HCT116 (cell line): Measurements from ENCODE around the gene KIF26B. TPM values are rescaled to one million over a fixed set of nuclear protein-coding genes. Genes with fewer than 3 reads are reported as not detected.

Experiments
- ATAC-seq: fragments of 200-7000 bp; cut with Tn5 transposase; 2 replicates; pipeline ENCODE4 v1.9.1; 2020; ENCODE audit warnings: mild to moderate bottlenecking, moderate library complexity
- BruUV-seq: library from RNA; stranded (reverse); fragments of 400-500 nt; replicated peaks from 2 replicates; lab custom pipeline; 2021; lab: Mats Ljungman, UMichigan
- CTCF ChIA-PET: fragments of 300-600 bp; sonication (Branson Sonifier 250); formaldehyde crosslinking; loops from one replicate; lab custom pipeline; 2021; ENCODE audit warnings: antibody characterized with exemption; lab: Charles Lee
- POLR2A ChIA-PET: fragments of 300-600, 350-600 bp; sonication (Branson Sonifier 250); formaldehyde crosslinking; loops from one replicate; lab custom pipeline; 2021; ENCODE audit warnings: antibody characterized with exemption; lab: Charles Lee
- RAD21 ChIA-PET, 2 experiments: fragments of 300-600 bp; sonication (Branson Sonifier 250); formaldehyde crosslinking; loops; one replicate each; lab custom pipeline; 2023; ENCODE audit warnings: low total read pairs in 2 of 2; ENCODE audit not compliant: uncharacterized antibody in 2 of 2, unreplicated experiment in 2 of 2, low non-redundant PET in 1 of 2; lab: Charles Lee
- DNase-seq: peaks from one replicate; pipeline ENCODE4 v3.0.0-alpha.2; 2010; ENCODE audit warnings: low read depth, low spot score
- H2AFZ ChIP-seq: fragments of 200-600 bp; shearing (Covaris generic), sonication (generic); 2 replicates; pipeline ENCODE4 v1.6.1; 2017; ENCODE audit warnings: low read depth, mixed run types, mixed read lengths, antibody characterized with exemption, low read length; ENCODE audit not compliant: poor library complexity, severe bottlenecking
- H3K27ac ChIP-seq: 2 replicates; pipeline ENCODE4 v1.5.1; 2012; ENCODE audit warnings: low read depth, low read length
- H3K27me3 ChIP-seq: fragments of 200-600 bp; sonication (generic); 2 replicates; pipeline ENCODE4 v1.6.1; 2016; ENCODE audit warnings: mixed run types, low read length, mixed read lengths; ENCODE audit not compliant: insufficient read depth
- H3K36me3 ChIP-seq, 2 experiments: fragments of 200-500 bp in 1 of 2; fragments of 200-600 bp in 1 of 2; sonication (Bioruptor generic) in 1 of 2; sonication (generic) in 1 of 2; 2 replicates each; pipeline versions ENCODE4 v1.5.1 to v1.6.1; 2014 to 2016; ENCODE audit warnings: low read length in 2 of 2, inconsistent platforms in 1 of 2, mixed read lengths in 1 of 2, mixed run types in 1 of 2; ENCODE audit not compliant: insufficient read depth in 2 of 2, control insufficient read depth in 1 of 2
- H3K4me1 ChIP-seq, 2 experiments: fragments of 200-600 bp in 1 of 2; sonication (generic) in 1 of 2; 2 replicates each; pipeline versions ENCODE4 v1.5.1 to v1.6.1; 2012 to 2017; ENCODE audit warnings: low read length in 2 of 2, inconsistent platforms in 1 of 2, mild to moderate bottlenecking in 1 of 2, mixed read lengths in 1 of 2, mixed run types in 1 of 2, moderate library complexity in 1 of 2; ENCODE audit not compliant: insufficient read depth in 2 of 2, control insufficient read depth in 1 of 2
- H3K4me2 ChIP-seq: fragments of 200-600 bp; sonication (generic); 2 replicates; pipeline ENCODE4 v1.6.1; 2017; ENCODE audit warnings: mixed run types, low read length, mixed read lengths
- H3K4me3 ChIP-seq, 2 experiments: fragments of 200-600 bp in 1 of 2; sonication (generic) in 1 of 2; replicated peaks in 1 of 2; 2 replicates each; pipeline ENCODE4 v1.5.1; 2011 to 2016; ENCODE audit warnings: low read length in 2 of 2, control low read depth in 1 of 2, low read depth in 1 of 2, mild to moderate bottlenecking in 1 of 2, mixed read lengths in 1 of 2, mixed run types in 1 of 2
- H3K79me2 ChIP-seq: fragments of 200-600 bp; sonication (generic); 2 replicates; pipeline ENCODE4 v1.6.1; 2017; ENCODE audit warnings: mild to moderate bottlenecking, mixed run types, low read length, moderate library complexity, mixed read lengths; ENCODE audit not compliant: insufficient read depth
- H3K9ac ChIP-seq: fragments of 200-600 bp; sonication (generic); 2 replicates; pipeline ENCODE4 v1.6.1; 2016; ENCODE audit warnings: low read length, mixed read lengths
- H3K9me2 ChIP-seq: fragments of 200-600 bp; sonication (generic), shearing (Covaris generic); 2 replicates; pipeline ENCODE4 v1.6.1; 2017; ENCODE audit warnings: mixed run types, mild to moderate bottlenecking, moderate library complexity; ENCODE audit not compliant: insufficient read depth
- H3K9me3 ChIP-seq, 2 experiments: fragments of 200-500 bp in 1 of 2; fragments of 200-600 bp in 1 of 2; sonication (Bioruptor generic) in 1 of 2; sonication (generic) in 1 of 2; 2 replicates each; pipeline ENCODE4 v1.6.1; 2014 to 2017; ENCODE audit warnings: low read length in 2 of 2, mixed read lengths in 2 of 2, inconsistent platforms in 1 of 2, low read depth in 1 of 2, mild to moderate bottlenecking in 1 of 2, mixed run types in 1 of 2, moderate library complexity in 1 of 2; ENCODE audit not compliant: control insufficient read depth in 1 of 2, insufficient read depth in 1 of 2
- H4K20me1 ChIP-seq: fragments of 200-600 bp; sonication (generic), shearing (Covaris generic); 2 replicates; pipeline ENCODE4 v1.6.1; 2017; ENCODE audit warnings: mixed run types, mild to moderate bottlenecking, moderate library complexity; ENCODE audit not compliant: insufficient read depth
- CEBPB ChIP-seq: IDR thresholded peaks from 2 replicates; pipeline ENCODE4 v1.6.1; 2012; ENCODE audit warnings: low read depth
- EGR1 ChIP-seq: IDR thresholded peaks from 2 replicates; pipeline ENCODE4 v1.6.1; 2012; ENCODE audit warnings: low read depth
- EZH2 ChIP-seq: fragments of 200-600 bp; sonication (generic); IDR thresholded peaks from 2 replicates; pipeline ENCODE4 v1.6.1; 2017; ENCODE audit warnings: antibody characterized with exemption, mixed run types
- EZH2phosphoT487 ChIP-seq: fragments of 200-600 bp; IDR thresholded peaks from 2 replicates; pipeline ENCODE4 v1.6.1; 2018; ENCODE audit warnings: antibody characterized with exemption, borderline replicate concordance
- SP1 ChIP-seq: IDR thresholded peaks from 2 replicates; pipeline ENCODE4 v1.6.1; 2012; ENCODE audit warnings: low read depth
- TCF7L2 ChIP-seq: IDR thresholded peaks from 2 replicates; pipeline ENCODE4 v1.7.0; 2011; ENCODE audit warnings: borderline replicate concordance, inconsistent platforms; ENCODE audit not compliant: insufficient read depth, insufficient read length; ENCODE audit errors: extremely low read depth
- intact Hi-C: fragments of 100-400 bp; cut with micrococcal nuclease; formaldehyde crosslinking; loops from 2 replicates; pipeline ENCODE4 v1.10.0; 2022
- total RNA-seq: library from RNA; stranded (reverse); gene quantifications from one replicate; pipeline ENCODE4 v1.2.1, GENCODE V29; 2021; ENCODE audit not compliant: unreplicated experiment
- TF ChIP-seq, protein P1 (sequence below): IDR thresholded peaks from 2 replicates; pipeline ENCODE4 v1.6.1; 2012
- TF ChIP-seq, protein P2 (sequence below): IDR thresholded peaks from 2 replicates; pipeline ENCODE4 v1.6.1; 2011; ENCODE audit warnings: mild to moderate bottlenecking, low read length, moderate library complexity; ENCODE audit not compliant: insufficient replicate concordance; ENCODE audit errors: extremely low read depth
- TF ChIP-seq, protein P3 (sequence below), 3 experiments: fragments of 200-600 bp in 1 of 3; sonication (generic) in 1 of 3; IDR thresholded peaks in 2 of 3; conservative IDR thresholded peaks in 1 of 3; 2 replicates each; pipeline ENCODE4 v1.5.1; 2012 to 2017; ENCODE audit warnings: low read depth in 2 of 3, low read length in 2 of 3, antibody characterized with exemption in 1 of 3, borderline replicate concordance in 1 of 3, control low read depth in 1 of 3, mild to moderate bottlenecking in 1 of 3, mixed read lengths in 1 of 3, mixed run types in 1 of 3, moderate library complexity in 1 of 3; ENCODE audit not compliant: insufficient read depth in 1 of 3

Gene KIF26B
- total RNA-seq, 1 experiment from 2014 or later = 0.49 TPM

DNA sequence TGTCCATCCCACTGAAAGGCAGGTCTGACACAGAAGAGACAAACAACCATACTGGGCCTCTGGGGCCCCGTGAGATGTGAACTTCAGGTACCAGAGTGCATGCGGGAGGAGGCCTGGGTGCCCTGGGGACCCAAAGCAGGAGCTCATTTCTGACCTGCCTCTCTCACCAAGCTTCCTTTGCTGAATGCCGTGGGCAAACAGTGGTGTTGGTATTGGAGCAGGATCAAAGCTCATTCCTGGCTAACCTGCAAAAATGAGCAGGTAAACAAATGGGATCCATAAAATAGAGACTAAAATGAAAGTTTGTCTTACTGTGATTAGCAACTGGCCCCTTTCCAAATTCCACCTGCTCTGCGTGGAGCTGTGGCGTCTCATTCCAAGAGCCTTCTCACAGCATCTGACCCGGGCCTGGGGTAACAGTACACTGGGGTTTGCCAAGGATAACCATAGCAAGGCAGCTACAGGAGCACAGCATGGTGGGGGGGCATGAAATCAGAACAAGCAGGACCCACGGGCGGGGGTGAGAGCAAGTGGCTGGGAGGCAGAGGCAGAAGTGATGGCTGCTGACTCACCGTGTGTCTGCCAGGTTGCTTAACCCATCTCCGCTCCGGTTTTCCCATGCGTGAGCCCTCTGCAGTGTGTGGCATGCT is 103.6 kb downstream of the KIF26B start:
- no peak overlapping the region for H3K9ac ChIP-seq
- H3K9me2 ChIP-seq = no peaks in the 10 kb centered on the region
- no peak overlapping the region for H3K4me2 ChIP-seq
- peaks cover 7% of the 10 kb centered on the region; the same call in 1 of the 2 replicates for H3K27me3 ChIP-seq
- no peak for TF ChIP-seq EZH2
- no peak for TF ChIP-seq TCF7L2
- TF ChIP-seq EGR1 = no peak
- TF ChIP-seq CEBPB = no peak
- TF ChIP-seq SP1 = no peak
- TF ChIP-seq, protein P1, sequence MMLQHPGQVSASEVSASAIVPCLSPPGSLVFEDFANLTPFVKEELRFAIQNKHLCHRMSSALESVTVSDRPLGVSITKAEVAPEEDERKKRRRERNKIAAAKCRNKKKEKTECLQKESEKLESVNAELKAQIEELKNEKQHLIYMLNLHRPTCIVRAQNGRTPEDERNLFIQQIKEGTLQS = no peak
- TF ChIP-seq, protein P2, sequence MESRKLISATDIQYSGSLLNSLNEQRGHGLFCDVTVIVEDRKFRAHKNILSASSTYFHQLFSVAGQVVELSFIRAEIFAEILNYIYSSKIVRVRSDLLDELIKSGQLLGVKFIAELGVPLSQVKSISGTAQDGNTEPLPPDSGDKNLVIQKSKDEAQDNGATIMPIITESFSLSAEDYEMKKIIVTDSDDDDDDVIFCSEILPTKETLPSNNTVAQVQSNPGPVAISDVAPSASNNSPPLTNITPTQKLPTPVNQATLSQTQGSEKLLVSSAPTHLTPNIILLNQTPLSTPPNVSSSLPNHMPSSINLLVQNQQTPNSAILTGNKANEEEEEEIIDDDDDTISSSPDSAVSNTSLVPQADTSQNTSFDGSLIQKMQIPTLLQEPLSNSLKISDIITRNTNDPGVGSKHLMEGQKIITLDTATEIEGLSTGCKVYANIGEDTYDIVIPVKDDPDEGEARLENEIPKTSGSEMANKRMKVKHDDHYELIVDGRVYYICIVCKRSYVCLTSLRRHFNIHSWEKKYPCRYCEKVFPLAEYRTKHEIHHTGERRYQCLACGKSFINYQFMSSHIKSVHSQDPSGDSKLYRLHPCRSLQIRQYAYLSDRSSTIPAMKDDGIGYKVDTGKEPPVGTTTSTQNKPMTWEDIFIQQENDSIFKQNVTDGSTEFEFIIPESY = no peak
- TF ChIP-seq, protein P3, sequence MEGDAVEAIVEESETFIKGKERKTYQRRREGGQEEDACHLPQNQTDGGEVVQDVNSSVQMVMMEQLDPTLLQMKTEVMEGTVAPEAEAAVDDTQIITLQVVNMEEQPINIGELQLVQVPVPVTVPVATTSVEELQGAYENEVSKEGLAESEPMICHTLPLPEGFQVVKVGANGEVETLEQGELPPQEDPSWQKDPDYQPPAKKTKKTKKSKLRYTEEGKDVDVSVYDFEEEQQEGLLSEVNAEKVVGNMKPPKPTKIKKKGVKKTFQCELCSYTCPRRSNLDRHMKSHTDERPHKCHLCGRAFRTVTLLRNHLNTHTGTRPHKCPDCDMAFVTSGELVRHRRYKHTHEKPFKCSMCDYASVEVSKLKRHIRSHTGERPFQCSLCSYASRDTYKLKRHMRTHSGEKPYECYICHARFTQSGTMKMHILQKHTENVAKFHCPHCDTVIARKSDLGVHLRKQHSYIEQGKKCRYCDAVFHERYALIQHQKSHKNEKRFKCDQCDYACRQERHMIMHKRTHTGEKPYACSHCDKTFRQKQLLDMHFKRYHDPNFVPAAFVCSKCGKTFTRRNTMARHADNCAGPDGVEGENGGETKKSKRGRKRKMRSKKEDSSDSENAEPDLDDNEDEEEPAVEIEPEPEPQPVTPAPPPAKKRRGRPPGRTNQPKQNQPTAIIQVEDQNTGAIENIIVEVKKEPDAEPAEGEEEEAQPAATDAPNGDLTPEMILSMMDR (IDR thresholded peaks at IDR 0.05 in 2 of 3, conservative IDR thresholded peaks at IDR 0.05 in 1 of 3; ENCODE audit: borderline replicate concordance in 1 of 3, insufficient read depth in 1 of 3, low read depth in 2 of 3, low read length in 2 of 3) = no peak
- TF ChIP-seq EZH2phosphoT487 = no peak
- POLR2A ChIA-PET = no interaction called here
- H3K27ac ChIP-seq = no peak overlapping the region
- no peak overlapping the region for H3K4me3 ChIP-seq
- H4K20me1 ChIP-seq = no peaks in the 10 kb centered on the region
- no peak overlapping the region for H2AFZ ChIP-seq
- RAD21 ChIA-PET = no interaction called here
- ATAC-seq (no peak), DNase-seq (no peak)
- BruUV-seq = no TSS peak
- intact Hi-C loops = no loop called here
- H3K79me2 ChIP-seq = no peaks in the 10 kb centered on the region
- peaks cover 0 to 2% of the 10 kb centered on the region in 2 experiments; a peak in 1 of 4 replicates for H3K4me1 ChIP-seq
- H3K36me3 ChIP-seq = no peaks in the 10 kb centered on the region
- CTCF ChIA-PET = no interaction called here
- H3K9me3 ChIP-seq = no peaks in the 10 kb centered on the region
